Neural cell (in vitro differentiated cells): ENCODE data around the gene DLG2. TPM values are rescaled to one million over a fixed set of nuclear protein-coding genes. Genes with fewer than 3 reads are reported as not detected.

Experiments
- H2AFZ ChIP-seq: fragments of 200-600, 300-800 bp; sonication (generic), shearing (Covaris generic); 2 replicates; pipeline ENCODE4 v1.6.0; 2014; ENCODE audit warnings: low read depth, mild to moderate bottlenecking, antibody characterized with exemption, low read length, moderate library complexity
- H3F3A ChIP-seq: fragments of 200-600 bp; shearing (Covaris generic); 2 replicates; pipeline ENCODE4 v1.6.1; 2016; ENCODE audit warnings: mild to moderate bottlenecking, moderate library complexity, mixed read lengths, antibody characterized with exemption, low read length; ENCODE audit not compliant: insufficient read depth, poor library complexity, severe bottlenecking
- H3K27ac ChIP-seq: fragments of 200-600, 300-800 bp; sonication (generic), shearing (Covaris generic); 2 replicates; pipeline ENCODE4 v1.5.1; 2014; ENCODE audit warnings: mild to moderate bottlenecking, low read length, moderate library complexity
- H3K27me3 ChIP-seq: fragments of 300-800, 200-600 bp; sonication (generic), shearing (Covaris generic); 2 replicates; pipeline ENCODE4 v1.6.0; 2014; ENCODE audit warnings: mild to moderate bottlenecking, low read depth, low read length, moderate library complexity; ENCODE audit not compliant: insufficient read depth
- H3K36me3 ChIP-seq: fragments of 300-800, 200-600 bp; sonication (generic), shearing (Covaris generic); 2 replicates; pipeline ENCODE4 v1.5.1; 2014; ENCODE audit warnings: mild to moderate bottlenecking, antibody characterized with exemption, low read length, moderate library complexity; ENCODE audit not compliant: insufficient read depth
- H3K4me2 ChIP-seq: fragments of 300-800, 200-600 bp; sonication (generic), shearing (Covaris generic); 2 replicates; pipeline ENCODE4 v1.6.0; 2014; ENCODE audit warnings: mild to moderate bottlenecking, low read length
- H3K4me3 ChIP-seq: fragments of 300-800, 200-600 bp; sonication (generic), shearing (Covaris generic); 2 replicates; pipeline ENCODE4 v1.5.1; 2014; ENCODE audit warnings: mild to moderate bottlenecking, low read length, moderate library complexity
- H3K79me2 ChIP-seq: fragments of 200-600 bp; shearing (Covaris generic); replicated peaks from 2 replicates; pipeline ENCODE4 v1.6.0; 2014; ENCODE audit warnings: mild to moderate bottlenecking, low read length, moderate library complexity; ENCODE audit not compliant: insufficient read depth
- H3K9ac ChIP-seq: fragments of 300-800, 200-600 bp; sonication (generic), shearing (Covaris generic); 2 replicates; pipeline ENCODE4 v1.6.1; 2016; ENCODE audit warnings: mild to moderate bottlenecking, low read length, mixed read lengths
- H3K9me2 ChIP-seq: fragments of 200-600 bp; shearing (Covaris generic); 2 replicates; pipeline ENCODE4 v1.6.1; 2016; ENCODE audit warnings: mild to moderate bottlenecking, low read length, mixed read lengths; ENCODE audit not compliant: insufficient read depth
- H3K9me3 ChIP-seq: fragments of 200-600, 300-800 bp; sonication (generic), shearing (Covaris generic); 2 replicates; pipeline ENCODE4 v1.6.1; 2016; ENCODE audit warnings: mild to moderate bottlenecking, mixed run types, low read length, moderate library complexity, mixed read lengths
- H4K20me1 ChIP-seq: fragments of 200-600 bp; shearing (Covaris generic); 2 replicates; pipeline ENCODE4 v1.6.1; 2016; ENCODE audit warnings: mild to moderate bottlenecking, mixed run types; ENCODE audit not compliant: insufficient read depth
- EP300 ChIP-seq: fragments of 450-650 bp; conservative IDR thresholded peaks from 2 replicates; pipeline ENCODE4 v1.6.1; 2014; ENCODE audit warnings: antibody characterized with exemption, mild to moderate bottlenecking, moderate library complexity; ENCODE audit not compliant: poor library complexity, severe bottlenecking
- EZH2 ChIP-seq: fragments of 200-600, 300-800 bp; shearing (Covaris generic), sonication (generic); IDR thresholded peaks from 2 replicates; pipeline ENCODE4 v1.6.1; 2014; ENCODE audit warnings: antibody characterized with exemption, low read length, borderline replicate concordance, mild to moderate bottlenecking; ENCODE audit not compliant: insufficient read depth, poor library complexity, severe bottlenecking
- MXI1 ChIP-seq: fragments of 450-650 bp; conservative IDR thresholded peaks from 2 replicates; pipeline ENCODE4 v1.6.1; 2014; ENCODE audit warnings: antibody characterized with exemption, mild to moderate bottlenecking; ENCODE audit not compliant: poor library complexity, severe bottlenecking
- POLR2AphosphoS5 ChIP-seq: IDR thresholded peaks from 2 replicates; pipeline ENCODE4 v1.6.1; 2012
- RAD21 ChIP-seq: fragments of 450-650 bp; conservative IDR thresholded peaks from 2 replicates; pipeline ENCODE4 v1.6.1; 2014; ENCODE audit warnings: antibody characterized with exemption, mild to moderate bottlenecking, moderate library complexity
- SMC3 ChIP-seq: fragments of 450-650 bp; conservative IDR thresholded peaks from 2 replicates; pipeline ENCODE4 v1.6.1; 2014; ENCODE audit warnings: antibody characterized with exemption, mild to moderate bottlenecking, moderate library complexity; ENCODE audit not compliant: poor library complexity
- TAF1 ChIP-seq: IDR thresholded peaks from 2 replicates; pipeline ENCODE4 v1.6.1; 2012; ENCODE audit warnings: low read depth
- polyA plus RNA-seq: library from polyadenylated mRNA; depleted of rRNA; stranded (reverse); fragments of >200 nt; gene quantifications from 2 replicates; pipeline ENCODE4 v1.2.3, GENCODE V29; 2014
- TF ChIP-seq, protein P1 (sequence below): IDR thresholded peaks from 2 replicates; pipeline ENCODE4 v1.6.1; 2012; ENCODE audit warnings: borderline replicate concordance
- TF ChIP-seq, protein P2 (sequence below): fragments of 450-650 bp; IDR thresholded peaks from 2 replicates; pipeline ENCODE4 v1.5.1; 2014; ENCODE audit warnings: antibody characterized with exemption, mild to moderate bottlenecking, moderate library complexity; ENCODE audit not compliant: poor library complexity, severe bottlenecking

DLG2 gene
- polyA plus RNA-seq, 1 donor from 2014 or later, result 179 TPM

DNA sequence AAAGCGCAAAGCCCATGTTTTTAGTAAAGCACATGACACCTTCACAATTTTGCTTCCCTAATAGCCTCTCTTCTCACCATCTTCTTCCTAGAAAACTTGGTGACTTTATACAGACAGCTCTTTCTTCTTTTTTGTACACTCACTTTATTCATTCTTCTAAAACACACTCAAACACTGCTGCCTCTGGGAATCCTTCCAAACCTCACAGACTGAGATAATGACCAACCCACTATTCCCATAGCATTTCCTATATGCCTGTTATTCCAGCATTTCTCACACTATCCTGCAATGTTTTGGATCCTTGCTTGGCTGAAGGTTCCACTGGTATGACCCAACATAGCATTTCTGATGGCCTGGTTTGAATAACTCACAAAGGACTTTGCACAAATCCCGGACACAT is 1898.9 kb downstream of the DLG2 start:
- H3K27me3 ChIP-seq, result no peaks in the 10 kb centered on the region
- TF ChIP-seq EZH2, result no peak
- TF ChIP-seq MXI1, result no peak
- no peak for TF ChIP-seq SMC3
- no peak for TF ChIP-seq POLR2AphosphoS5
- TF ChIP-seq, protein P1, sequence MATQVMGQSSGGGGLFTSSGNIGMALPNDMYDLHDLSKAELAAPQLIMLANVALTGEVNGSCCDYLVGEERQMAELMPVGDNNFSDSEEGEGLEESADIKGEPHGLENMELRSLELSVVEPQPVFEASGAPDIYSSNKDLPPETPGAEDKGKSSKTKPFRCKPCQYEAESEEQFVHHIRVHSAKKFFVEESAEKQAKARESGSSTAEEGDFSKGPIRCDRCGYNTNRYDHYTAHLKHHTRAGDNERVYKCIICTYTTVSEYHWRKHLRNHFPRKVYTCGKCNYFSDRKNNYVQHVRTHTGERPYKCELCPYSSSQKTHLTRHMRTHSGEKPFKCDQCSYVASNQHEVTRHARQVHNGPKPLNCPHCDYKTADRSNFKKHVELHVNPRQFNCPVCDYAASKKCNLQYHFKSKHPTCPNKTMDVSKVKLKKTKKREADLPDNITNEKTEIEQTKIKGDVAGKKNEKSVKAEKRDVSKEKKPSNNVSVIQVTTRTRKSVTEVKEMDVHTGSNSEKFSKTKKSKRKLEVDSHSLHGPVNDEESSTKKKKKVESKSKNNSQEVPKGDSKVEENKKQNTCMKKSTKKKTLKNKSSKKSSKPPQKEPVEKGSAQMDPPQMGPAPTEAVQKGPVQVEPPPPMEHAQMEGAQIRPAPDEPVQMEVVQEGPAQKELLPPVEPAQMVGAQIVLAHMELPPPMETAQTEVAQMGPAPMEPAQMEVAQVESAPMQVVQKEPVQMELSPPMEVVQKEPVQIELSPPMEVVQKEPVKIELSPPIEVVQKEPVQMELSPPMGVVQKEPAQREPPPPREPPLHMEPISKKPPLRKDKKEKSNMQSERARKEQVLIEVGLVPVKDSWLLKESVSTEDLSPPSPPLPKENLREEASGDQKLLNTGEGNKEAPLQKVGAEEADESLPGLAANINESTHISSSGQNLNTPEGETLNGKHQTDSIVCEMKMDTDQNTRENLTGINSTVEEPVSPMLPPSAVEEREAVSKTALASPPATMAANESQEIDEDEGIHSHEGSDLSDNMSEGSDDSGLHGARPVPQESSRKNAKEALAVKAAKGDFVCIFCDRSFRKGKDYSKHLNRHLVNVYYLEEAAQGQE, result no peak
- TF ChIP-seq, protein P2, sequence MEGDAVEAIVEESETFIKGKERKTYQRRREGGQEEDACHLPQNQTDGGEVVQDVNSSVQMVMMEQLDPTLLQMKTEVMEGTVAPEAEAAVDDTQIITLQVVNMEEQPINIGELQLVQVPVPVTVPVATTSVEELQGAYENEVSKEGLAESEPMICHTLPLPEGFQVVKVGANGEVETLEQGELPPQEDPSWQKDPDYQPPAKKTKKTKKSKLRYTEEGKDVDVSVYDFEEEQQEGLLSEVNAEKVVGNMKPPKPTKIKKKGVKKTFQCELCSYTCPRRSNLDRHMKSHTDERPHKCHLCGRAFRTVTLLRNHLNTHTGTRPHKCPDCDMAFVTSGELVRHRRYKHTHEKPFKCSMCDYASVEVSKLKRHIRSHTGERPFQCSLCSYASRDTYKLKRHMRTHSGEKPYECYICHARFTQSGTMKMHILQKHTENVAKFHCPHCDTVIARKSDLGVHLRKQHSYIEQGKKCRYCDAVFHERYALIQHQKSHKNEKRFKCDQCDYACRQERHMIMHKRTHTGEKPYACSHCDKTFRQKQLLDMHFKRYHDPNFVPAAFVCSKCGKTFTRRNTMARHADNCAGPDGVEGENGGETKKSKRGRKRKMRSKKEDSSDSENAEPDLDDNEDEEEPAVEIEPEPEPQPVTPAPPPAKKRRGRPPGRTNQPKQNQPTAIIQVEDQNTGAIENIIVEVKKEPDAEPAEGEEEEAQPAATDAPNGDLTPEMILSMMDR, result no peak
- no peak for TF ChIP-seq RAD21
- no peak for TF ChIP-seq EP300
- TF ChIP-seq TAF1, result no peak
- no peaks in the 10 kb centered on the region for H3K79me2 ChIP-seq
- H3K36me3 ChIP-seq, result no peaks in the 10 kb centered on the region
- no peak overlapping the region for H3K4me2 ChIP-seq
- H3K9me3 ChIP-seq, result no peaks in the 10 kb centered on the region
- no peaks in the 10 kb centered on the region for H3K9me2 ChIP-seq
- H3K9ac ChIP-seq, result no peak overlapping the region
- no peak overlapping the region for H2AFZ ChIP-seq
- no peaks in the 10 kb centered on the region for H3F3A ChIP-seq
- H4K20me1 ChIP-seq, result no peaks in the 10 kb centered on the region
- no peak overlapping the region for H3K4me3 ChIP-seq
- no peak overlapping the region for H3K27ac ChIP-seq

DNA sequence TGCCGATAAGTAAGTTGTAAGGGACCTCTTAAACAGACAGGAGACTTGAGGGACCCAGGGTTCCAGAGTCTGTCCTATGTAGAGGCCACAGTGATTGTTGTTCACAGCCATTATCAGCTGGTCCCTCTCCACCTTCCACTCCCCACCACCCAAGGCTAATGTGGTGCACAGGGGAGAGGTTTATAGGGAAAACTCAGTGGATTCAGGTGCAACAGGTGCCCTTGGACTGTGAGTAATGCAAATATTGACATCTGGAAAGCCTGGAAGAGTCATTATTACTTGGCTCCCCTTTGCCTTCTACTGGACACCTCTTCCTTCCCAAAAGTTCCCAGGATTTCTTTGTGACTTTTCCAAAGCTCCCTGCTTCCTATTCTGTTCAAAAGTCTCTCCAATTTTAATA is 1899.9 kb downstream of the DLG2 start:
- Histone ChIP-seq H3K27me3 (no peaks in the 10 kb centered on the region), H3K4me2 (no peak overlapping the region), H3K36me3 (no peaks in the 10 kb centered on the region), H3K27ac (no peak overlapping the region), H3F3A (no peaks in the 10 kb centered on the region), H2AFZ (no peak overlapping the region), H3K4me3 (no peak overlapping the region), H3K79me2 (no peaks in the 10 kb centered on the region), H3K9me3 (no peaks in the 10 kb centered on the region), H4K20me1 (no peaks in the 10 kb centered on the region), H3K9me2 (no peaks in the 10 kb centered on the region), H3K9ac (no peak overlapping the region)
- TF ChIP-seq, protein P2, result no peak
- TF ChIP-seq MXI1, result no peak
- TF ChIP-seq RAD21, result no peak
